Stimulated activated naive CD8-positive, alpha-beta T cell treated with anti-CD3 and anti-CD28 coated beads, Interleukin-15, Interleukin-2, amounts not matched to agents 100 U/mL and 50 U/mL, for 24 hours (primary cell): Measurements from ENCODE around the gene NKPD1.

Experiments
- ATAC-seq: fragments of 150-1000 bp; cut with Tn5 transposase; one replicate; pipeline ENCODE4 v1.10.0; 2021
- DNase-seq: peaks from one replicate; pipeline ENCODE4 v3.0.0; 2021

The NKPD1 gene

GRCh38 chr19:45153339-45154063 lies 7.3 kb downstream of the NKPD1 start:
- DNase-seq (peak; percentile 51), ATAC-seq (peak; percentile 7)

- DNase-seq: peak; percentile 51
- ATAC-seq: peak; percentile 21
Observed at GRCh38 chr19:45152504-45153338, 8.1 kb downstream of the NKPD1 start.

- no peak for DNase-seq
- no peak for ATAC-seq
Observed at GRCh38 chr19:45151821-45152503, 8.8 kb downstream of the NKPD1 start.

- ATAC-seq (no peak), DNase-seq (no peak)
Observed at GRCh38 chr19:45151320-45151719, 9.5 kb downstream of the NKPD1 start.

GRCh38 chr19:45150751-45151281 lies 10.0 kb downstream of the NKPD1 start:
- DNase-seq (no peak), ATAC-seq (no peak)

- ATAC-seq (no peak), DNase-seq (no peak)
Observed at GRCh38 chr19:45150180-45150579, 10.6 kb downstream of the NKPD1 start.

- ATAC-seq: no peak
- DNase-seq: no peak
Observed at GRCh38 chr19:45149129-45149528, 11.7 kb downstream of the NKPD1 start.

GRCh38 chr19:45147835-45148676 lies 12.7 kb downstream of the NKPD1 start:
- no peak for ATAC-seq
- DNase-seq: no peak

- DNase-seq: no peak
- no peak for ATAC-seq
Observed at GRCh38 chr19:45146741-45147205, 14.0 kb downstream of the NKPD1 start.

GRCh38 chr19:45146251-45146650 lies 14.5 kb downstream of the NKPD1 start:
- ATAC-seq (no peak), DNase-seq (no peak)

GRCh38 chr19:45145270-45146189 lies 15.3 kb downstream of the NKPD1 start:
- DNase-seq (no peak), ATAC-seq (no peak)

- ATAC-seq (no peak), DNase-seq (no peak)
Observed at GRCh38 chr19:45144431-45145269, 16.1 kb downstream of the NKPD1 start.

- ATAC-seq: no peak
- DNase-seq: no peak
Observed at GRCh38 chr19:45142726-45143110, 18.1 kb downstream of the NKPD1 start.

GRCh38 chr19:45142016-45142725 lies 18.6 kb downstream of the NKPD1 start:
- DNase-seq: no peak
- no peak for ATAC-seq

- no peak for DNase-seq
- ATAC-seq: no peak
Observed at GRCh38 chr19:45141203-45141900, 19.4 kb downstream of the NKPD1 start.

GRCh38 chr19:45140533-45140932 lies 20.2 kb downstream of the NKPD1 start:
- ATAC-seq: no peak

GRCh38 chr19:45140144-45140503 lies 20.7 kb downstream of the NKPD1 start:
- DNase-seq: no peak
- no peak for ATAC-seq

More at GRCh38 chr19:45140533-45140932, 20.2 kb downstream of the NKPD1 start:
- no peak for DNase-seq
